Measurements from ENCODE around the gene DNAJC30. TPM values are rescaled to one million over a fixed set of nuclear protein-coding genes. Genes with fewer than 3 reads are reported as not detected.

DNAJC30 gene
- total and polyA plus RNA-seq, 11 donors: 6.8 to 21.1 (median 14.0) TPM

- WGBS, 4 donors: 74 to 78% (median 76%) methylated on average over 13 of the region's 13 CpGs
- H3K4me1 ChIP-seq: peaks cover 0 to 6% (median 0%) of the 10 kb centered on the region in 12 donors
- no peaks in the 10 kb centered on the region for H3K9me3 ChIP-seq
- no peak overlapping the region for H3K27ac ChIP-seq
- no peak overlapping the region for H3K4me3 ChIP-seq
- no peaks in the 10 kb centered on the region for H3K27me3 ChIP-seq
- ATAC-seq: no peak
- intact Hi-C loops (cut with DNase I): no loop called here
- no peak for TF ChIP-seq CTCF (IDR thresholded peaks at IDR 0.05)
- TF ChIP-seq POLR2A (IDR thresholded peaks at IDR 0.05): no peak
- peaks cover 0 to 24% (median 13%) of the 10 kb centered on the region in 9 donors for H3K36me3 ChIP-seq
- DNase-seq: no peak
These were observed 20.0 kb upstream of the DNAJC30 start for GRCh38 chr7:73703225-73703624.

GRCh38 chr7:73702665-73703064 is 19.4 kb upstream of the DNAJC30 start:
- peaks cover 0 to 29% (median 16%) of the 10 kb centered on the region in 9 donors for H3K36me3 ChIP-seq
- TF ChIP-seq CTCF (IDR thresholded peaks at IDR 0.05): no peak
- TF ChIP-seq POLR2A (IDR thresholded peaks at IDR 0.05): no peak
- intact Hi-C loops (cut with DNase I): no loop called here
- no peaks in the 10 kb centered on the region for H3K9me3 ChIP-seq
- WGBS, 4 donors: 72 to 92% (median 90%) methylated on average over 6 to 18 of the region's 18 CpGs
- H3K27me3 ChIP-seq: no peaks in the 10 kb centered on the region
- H3K4me3 ChIP-seq: no peak overlapping the region
- no peak for ATAC-seq
- peaks cover 0 to 6% (median 0%) of the 10 kb centered on the region in 12 donors for H3K4me1 ChIP-seq
- H3K27ac ChIP-seq: no peak overlapping the region
- DNase-seq: no peak

DNA sequence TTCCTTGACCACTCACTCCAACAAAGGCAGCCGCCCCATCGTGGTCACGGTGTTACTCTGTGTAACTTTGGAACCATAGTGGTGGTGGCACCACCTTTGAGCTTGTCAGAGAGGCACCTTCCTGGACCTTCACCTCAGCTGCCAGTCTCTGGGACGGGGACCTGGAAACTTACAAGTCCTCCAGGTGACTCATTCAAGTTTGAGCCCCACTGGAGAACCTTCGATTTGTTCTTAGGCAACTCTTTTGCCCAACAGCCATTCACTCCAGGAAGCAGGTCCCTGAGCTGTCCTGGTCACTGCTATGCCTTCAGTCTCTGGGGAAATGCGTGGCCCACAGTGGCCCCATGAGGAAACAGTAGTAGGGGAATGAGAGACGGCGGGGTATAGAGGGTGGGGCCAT is 19.0 kb upstream of the DNAJC30 start:
- no peak overlapping the region for H3K27ac ChIP-seq
- no peaks in the 10 kb centered on the region for H3K27me3 ChIP-seq
- H3K36me3 ChIP-seq: peaks cover 0 to 33% (median 21%) of the 10 kb centered on the region in 9 donors
- intact Hi-C loops (cut with DNase I): no loop called here
- peaks cover 0 to 6% (median 0%) of the 10 kb centered on the region in 12 donors for H3K4me1 ChIP-seq
- ATAC-seq (no peak), DNase-seq (no peak)
- 87 to 92% (median 90%) methylated on average over 8 of the region's 8 CpGs for WGBS, 4 donors
- H3K9me3 ChIP-seq: no peaks in the 10 kb centered on the region
- TF ChIP-seq CTCF (IDR thresholded peaks at IDR 0.05): no peak
- TF ChIP-seq POLR2A (IDR thresholded peaks at IDR 0.05): no peak
- H3K4me3 ChIP-seq: no peak overlapping the region

DNA sequence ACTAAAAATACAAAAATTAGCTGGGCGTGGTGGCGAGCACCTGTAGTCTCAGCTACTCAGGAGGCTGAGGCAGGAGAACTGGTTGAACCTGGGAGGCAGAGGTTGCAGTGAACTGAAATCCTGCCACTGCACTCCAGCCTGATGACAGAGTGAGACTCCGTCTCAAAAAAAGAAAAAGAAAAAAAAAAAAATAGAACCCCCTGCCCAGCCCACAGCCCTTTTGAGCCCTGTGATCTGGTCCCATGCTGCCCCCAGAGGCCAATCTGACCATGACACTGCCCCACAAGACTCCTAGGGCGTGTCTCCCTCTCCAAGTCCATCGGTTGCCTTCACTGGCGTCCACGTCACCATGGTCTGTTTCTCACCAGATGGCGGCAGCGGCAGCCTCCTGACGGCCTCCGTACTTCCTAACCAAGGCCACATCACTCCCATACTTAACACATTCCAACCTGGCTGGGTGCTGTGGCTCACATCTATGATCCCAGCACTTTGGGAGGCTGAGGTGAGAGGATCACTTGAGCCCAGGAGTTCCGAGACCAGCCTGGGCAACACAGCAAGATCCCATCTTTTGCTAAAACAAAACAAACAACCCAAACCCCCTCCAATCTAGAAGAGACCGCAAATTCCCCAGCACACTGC is 18.2 kb upstream of the DNAJC30 start:
- no peak overlapping the region for H3K4me3 ChIP-seq
- H3K4me1 ChIP-seq: peaks cover 0 to 6% (median 0%) of the 10 kb centered on the region in 12 donors
- H3K36me3 ChIP-seq: peaks cover 0 to 41% (median 28%) of the 10 kb centered on the region in 9 donors
- WGBS, 4 donors: 70 to 76% (median 73%) methylated on average over 13 of the region's 13 CpGs
- no peaks in the 10 kb centered on the region for H3K27me3 ChIP-seq
- peak in 2 of 4 donors; percentile 28 to 40 for ATAC-seq
- H3K9me3 ChIP-seq: no peaks in the 10 kb centered on the region
- no peak for DNase-seq
- intact Hi-C loops (cut with DNase I): no loop called here
- TF ChIP-seq CTCF (IDR thresholded peaks at IDR 0.05) (peak in 11 of 12 donors; percentile 24 to 59 (median 40)), POLR2A (IDR thresholded peaks at IDR 0.05) (no peak)
- no peak overlapping the region for H3K27ac ChIP-seq
